ENCODE measurements around the gene GNAZ. TPM values are rescaled to one million over a fixed set of nuclear protein-coding genes. Genes with fewer than 3 reads are reported as not detected.

Gene GNAZ
- polyA plus RNA-seq, 1 donor from 2014 or later: 52.0 TPM

DNA sequence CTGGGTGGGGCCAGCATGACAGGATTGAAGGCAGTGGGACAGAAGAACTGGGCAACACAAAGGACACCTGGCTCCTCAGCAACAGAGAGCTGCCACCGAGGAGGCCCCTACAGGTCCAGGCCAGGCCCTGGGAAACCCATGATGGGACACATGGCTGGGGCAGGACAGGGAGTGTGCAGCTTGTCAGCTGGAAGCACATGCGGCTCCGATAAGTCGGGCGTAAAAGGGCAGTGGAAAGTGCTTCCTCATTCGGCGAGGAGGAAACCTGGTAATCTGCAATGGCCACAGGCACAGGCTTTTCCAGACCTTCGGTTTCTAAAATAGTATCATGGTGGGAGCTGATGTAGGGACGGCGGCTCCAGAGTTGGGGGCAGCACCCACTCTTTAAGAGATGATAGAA is 16.5 kb downstream of the GNAZ start:
- Histone ChIP-seq H3K79me2 (replicated peaks; ENCODE audit: insufficient read depth, low read length) (peaks cover 7% of the 10 kb centered on the region), H3K36me3 (ENCODE audit: insufficient read depth, low read length) (no peaks in the 10 kb centered on the region), H3K27ac (ENCODE audit: low read length) (no peak overlapping the region), H3K4me2 (ENCODE audit: low read length) (no peak overlapping the region), H3K9ac (ENCODE audit: low read length) (no peak overlapping the region), H3K4me3 (ENCODE audit: low read length) (no peak overlapping the region), H4K20me1 (ENCODE audit: insufficient read depth) (no peaks in the 10 kb centered on the region), H3K9me3 (ENCODE audit: low read length) (no peaks in the 10 kb centered on the region), H3K9me2 (ENCODE audit: insufficient read depth, low read length) (no peaks in the 10 kb centered on the region), H3F3A (ENCODE audit: insufficient read depth, low read length, poor library complexity, severe bottlenecking) (no peaks in the 10 kb centered on the region), H2AFZ (ENCODE audit: low read depth, low read length) (no peak overlapping the region), H3K27me3 (ENCODE audit: insufficient read depth, low read depth, low read length) (no peaks in the 10 kb centered on the region)
- TF ChIP-seq POLR2AphosphoS5 (IDR thresholded peaks at IDR 0.05) (no peak), MXI1 (conservative IDR thresholded peaks at IDR 0.05; ENCODE audit: poor library complexity, severe bottlenecking) (no peak), RAD21 (conservative IDR thresholded peaks at IDR 0.05) (no peak), TAF1 (IDR thresholded peaks at IDR 0.05; ENCODE audit: low read depth) (no peak)
- TF ChIP-seq, protein P1, sequence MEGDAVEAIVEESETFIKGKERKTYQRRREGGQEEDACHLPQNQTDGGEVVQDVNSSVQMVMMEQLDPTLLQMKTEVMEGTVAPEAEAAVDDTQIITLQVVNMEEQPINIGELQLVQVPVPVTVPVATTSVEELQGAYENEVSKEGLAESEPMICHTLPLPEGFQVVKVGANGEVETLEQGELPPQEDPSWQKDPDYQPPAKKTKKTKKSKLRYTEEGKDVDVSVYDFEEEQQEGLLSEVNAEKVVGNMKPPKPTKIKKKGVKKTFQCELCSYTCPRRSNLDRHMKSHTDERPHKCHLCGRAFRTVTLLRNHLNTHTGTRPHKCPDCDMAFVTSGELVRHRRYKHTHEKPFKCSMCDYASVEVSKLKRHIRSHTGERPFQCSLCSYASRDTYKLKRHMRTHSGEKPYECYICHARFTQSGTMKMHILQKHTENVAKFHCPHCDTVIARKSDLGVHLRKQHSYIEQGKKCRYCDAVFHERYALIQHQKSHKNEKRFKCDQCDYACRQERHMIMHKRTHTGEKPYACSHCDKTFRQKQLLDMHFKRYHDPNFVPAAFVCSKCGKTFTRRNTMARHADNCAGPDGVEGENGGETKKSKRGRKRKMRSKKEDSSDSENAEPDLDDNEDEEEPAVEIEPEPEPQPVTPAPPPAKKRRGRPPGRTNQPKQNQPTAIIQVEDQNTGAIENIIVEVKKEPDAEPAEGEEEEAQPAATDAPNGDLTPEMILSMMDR (IDR thresholded peaks at IDR 0.05; ENCODE audit: poor library complexity, severe bottlenecking): no peak

DNA sequence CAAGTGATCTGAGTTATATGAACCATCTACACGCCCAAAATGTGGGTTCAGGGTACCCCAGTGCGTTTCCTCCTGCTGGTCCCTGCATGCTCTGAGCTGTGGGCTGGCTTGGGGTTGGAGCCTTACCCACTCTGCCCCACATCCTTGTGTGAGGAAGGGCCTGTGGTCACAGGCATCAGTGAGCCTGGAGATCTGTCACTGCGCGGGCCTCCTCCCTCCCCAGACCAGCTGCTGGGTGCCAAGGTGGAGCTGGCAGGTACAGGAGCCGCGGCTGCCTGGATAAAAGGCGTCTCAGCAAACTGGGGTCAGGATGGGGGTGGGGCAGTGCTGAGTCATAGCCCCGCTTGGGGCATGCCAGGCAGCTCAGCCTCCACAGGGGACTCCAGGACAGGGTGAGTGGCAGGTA is 17.9 kb downstream of the GNAZ start:
- TF ChIP-seq MXI1 (conservative IDR thresholded peaks at IDR 0.05; ENCODE audit: poor library complexity, severe bottlenecking): no peak
- no peak for TF ChIP-seq POLR2AphosphoS5 (IDR thresholded peaks at IDR 0.05)

GRCh38 chr22:23089010-23089409 is 18.7 kb downstream of the GNAZ start:
- Histone ChIP-seq H3K9me2 (ENCODE audit: insufficient read depth, low read length) (no peaks in the 10 kb centered on the region), H3K4me2 (ENCODE audit: low read length) (no peak overlapping the region), H3K27me3 (ENCODE audit: insufficient read depth, low read depth, low read length) (no peaks in the 10 kb centered on the region), H3K4me3 (ENCODE audit: low read length) (no peak overlapping the region), H3K36me3 (ENCODE audit: insufficient read depth, low read length) (no peaks in the 10 kb centered on the region), H2AFZ (ENCODE audit: low read depth, low read length) (no peak overlapping the region), H3F3A (ENCODE audit: insufficient read depth, low read length, poor library complexity, severe bottlenecking) (no peaks in the 10 kb centered on the region), H3K9me3 (ENCODE audit: low read length) (no peaks in the 10 kb centered on the region), H4K20me1 (ENCODE audit: insufficient read depth) (no peaks in the 10 kb centered on the region), H3K9ac (ENCODE audit: low read length) (no peak overlapping the region), H3K79me2 (replicated peaks; ENCODE audit: insufficient read depth, low read length) (peaks cover 7% of the 10 kb centered on the region), H3K27ac (ENCODE audit: low read length) (no peak overlapping the region)
- TF ChIP-seq EZH2 (IDR thresholded peaks at IDR 0.05; ENCODE audit: borderline replicate concordance, insufficient read depth, low read length, poor library complexity, severe bottlenecking) (no peak), TAF1 (IDR thresholded peaks at IDR 0.05; ENCODE audit: low read depth) (no peak), RAD21 (conservative IDR thresholded peaks at IDR 0.05) (no peak)

More for the DNA sequence above, 17.9 kb downstream of the GNAZ start:
- Histone ChIP-seq H3K4me3 (ENCODE audit: low read length) (no peak overlapping the region), H4K20me1 (ENCODE audit: insufficient read depth) (no peaks in the 10 kb centered on the region), H3K27me3 (ENCODE audit: insufficient read depth, low read depth, low read length) (no peaks in the 10 kb centered on the region), H3K27ac (ENCODE audit: low read length) (no peak overlapping the region), H3K9me3 (ENCODE audit: low read length) (no peaks in the 10 kb centered on the region), H2AFZ (ENCODE audit: low read depth, low read length) (no peak overlapping the region), H3K9ac (ENCODE audit: low read length) (no peak overlapping the region), H3K9me2 (ENCODE audit: insufficient read depth, low read length) (no peaks in the 10 kb centered on the region), H3K79me2 (replicated peaks; ENCODE audit: insufficient read depth, low read length) (peaks cover 7% of the 10 kb centered on the region), H3K36me3 (ENCODE audit: insufficient read depth, low read length) (no peaks in the 10 kb centered on the region), H3F3A (ENCODE audit: insufficient read depth, low read length, poor library complexity, severe bottlenecking) (no peaks in the 10 kb centered on the region), H3K4me2 (ENCODE audit: low read length) (no peak overlapping the region)

DNA sequence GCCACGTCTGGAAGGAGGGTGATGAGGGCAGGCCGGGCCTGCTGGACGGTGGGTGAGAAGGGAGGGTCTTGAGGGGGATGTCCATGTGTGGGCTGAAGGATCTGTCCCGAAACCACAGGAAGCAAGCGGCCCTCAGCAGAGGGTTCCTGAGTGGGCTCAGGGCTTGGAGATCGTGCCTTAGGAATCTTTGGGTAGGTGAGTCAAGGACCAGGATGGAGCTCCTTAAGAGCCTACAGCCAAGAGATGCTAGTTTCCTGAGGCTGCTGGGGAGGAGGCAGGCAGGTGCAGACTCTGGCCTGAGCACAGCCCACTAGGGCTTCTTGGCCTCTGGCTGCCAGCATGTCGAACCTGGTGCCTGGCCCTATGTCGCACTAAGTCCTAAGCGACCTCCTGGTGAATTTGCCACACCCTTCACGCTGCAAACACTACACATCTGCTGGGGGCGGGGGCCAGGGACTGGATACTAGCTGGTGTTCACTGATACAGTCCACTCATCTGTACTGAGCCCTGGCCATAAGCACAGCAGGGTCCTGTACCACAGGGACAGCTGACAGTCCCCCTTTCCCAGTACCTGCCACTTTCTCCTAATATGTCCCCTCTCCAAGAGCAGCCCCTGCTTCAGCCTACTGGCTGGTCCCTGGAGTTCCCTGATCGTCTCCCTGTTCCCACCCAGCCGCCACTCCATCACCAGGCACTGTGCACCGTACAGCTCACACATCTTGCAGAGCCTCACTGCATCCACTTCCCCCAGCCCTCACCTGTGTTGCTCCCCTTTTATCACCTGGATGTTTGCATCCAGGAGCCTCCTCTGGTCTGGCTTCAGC is 19.5 kb downstream of the GNAZ start:
- peaks cover 7% of the 10 kb centered on the region for H3K79me2 ChIP-seq (replicated peaks; ENCODE audit: insufficient read depth, low read length)
- no peaks in the 10 kb centered on the region for H4K20me1 ChIP-seq (ENCODE audit: insufficient read depth)
- H3K9me2 ChIP-seq (ENCODE audit: insufficient read depth, low read length): no peaks in the 10 kb centered on the region
- no peak overlapping the region for H3K9ac ChIP-seq (ENCODE audit: low read length)
- no peaks in the 10 kb centered on the region for H3K36me3 ChIP-seq (ENCODE audit: insufficient read depth, low read length)
- no peaks in the 10 kb centered on the region for H3F3A ChIP-seq (ENCODE audit: insufficient read depth, low read length, poor library complexity, severe bottlenecking)
- no peaks in the 10 kb centered on the region for H3K27me3 ChIP-seq (ENCODE audit: insufficient read depth, low read depth, low read length)
- TF ChIP-seq POLR2AphosphoS5 (IDR thresholded peaks at IDR 0.05) (no peak), MXI1 (conservative IDR thresholded peaks at IDR 0.05; ENCODE audit: poor library complexity, severe bottlenecking) (no peak), REST (IDR thresholded peaks at IDR 0.05; ENCODE audit: borderline replicate concordance) (no peak)
- H3K27ac ChIP-seq (ENCODE audit: low read length): no peak overlapping the region
- H2AFZ ChIP-seq (ENCODE audit: low read depth, low read length): no peak overlapping the region
- H3K4me2 ChIP-seq (ENCODE audit: low read length): no peak overlapping the region
- no peak overlapping the region for H3K4me3 ChIP-seq (ENCODE audit: low read length)
- H3K9me3 ChIP-seq (ENCODE audit: low read length): no peaks in the 10 kb centered on the region
